SK-N-SH (cell line): Measurements from ENCODE around the gene ELOVL1.

Source experiments
- CTCF ChIP-seq: fragments of 200-600 bp; sonication (generic); IDR thresholded peaks from 2 replicates; pipeline ENCODE4 v1.6.1; 2017; ENCODE audit warnings: antibody characterized with exemption, mild to moderate bottlenecking, moderate library complexity
- EP300 ChIP-seq, 2 experiments: IDR thresholded peaks; 2 replicates each; pipeline versions ENCODE4 v1.4.0 to v1.6.1; 2012; ENCODE audit warnings: borderline replicate concordance in 1 of 2, low read depth in 1 of 2, low read length in 1 of 2
- EZH2phosphoT487 ChIP-seq: fragments of 200-600 bp; sonication (generic); IDR thresholded peaks from 2 replicates; pipeline ENCODE4 v1.6.1; 2017; ENCODE audit warnings: low read depth, mixed run types, mild to moderate bottlenecking, antibody characterized with exemption, moderate library complexity, borderline replicate concordance
- MEF2A ChIP-seq: IDR thresholded peaks from 2 replicates; pipeline ENCODE4 v1.4.0; 2012; ENCODE audit warnings: low read depth, borderline replicate concordance
- TCF12 ChIP-seq: IDR thresholded peaks from 2 replicates; pipeline ENCODE4 v1.4.0; 2012
- TF ChIP-seq, protein P1 (sequence below): IDR thresholded peaks from 2 replicates; pipeline ENCODE4 v1.4.0; 2012; ENCODE audit warnings: low read depth, borderline replicate concordance

GRCh38 chr1:43415901-43416300, 48.1 kb upstream of the ELOVL1 start:
- TF ChIP-seq CTCF (no peak), EZH2phosphoT487 (no peak), MEF2A (no peak), TCF12 (no peak), EP300 (IDR thresholded peaks at IDR 0.05; ENCODE audit: borderline replicate concordance in 1 of 2, low read depth in 1 of 2, low read length in 1 of 2) (no peak)
- TF ChIP-seq, protein P1, sequence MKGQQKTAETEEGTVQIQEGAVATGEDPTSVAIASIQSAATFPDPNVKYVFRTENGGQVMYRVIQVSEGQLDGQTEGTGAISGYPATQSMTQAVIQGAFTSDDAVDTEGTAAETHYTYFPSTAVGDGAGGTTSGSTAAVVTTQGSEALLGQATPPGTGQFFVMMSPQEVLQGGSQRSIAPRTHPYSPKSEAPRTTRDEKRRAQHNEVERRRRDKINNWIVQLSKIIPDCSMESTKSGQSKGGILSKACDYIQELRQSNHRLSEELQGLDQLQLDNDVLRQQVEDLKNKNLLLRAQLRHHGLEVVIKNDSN, result no peak
